Body of pancreas (tissue), 4 donors: Measurements from ENCODE around the gene TMOD2. TPM values are rescaled to one million over a fixed set of nuclear protein-coding genes. Genes with fewer than 3 reads are reported as not detected.

Source experiments
- ATAC-seq: fragments of 150-250 bp; one replicate; pipeline ENCODE4 v1.9.1; 2016
- DNase-seq, 4 donors: peaks; one replicate each; pipeline ENCODE4 v3.0.0-alpha.2; 2019
- H3K27ac ChIP-seq, 4 donors: fragments of 200-600 bp; sonication (generic); 1 replicate in 3 of 4; 2 replicates in 1 of 4; pipeline versions ENCODE4 v1.5.1 to v1.6.1; 2016 to 2019; ENCODE audit warnings: mild to moderate bottlenecking in 1 of 4, mixed read lengths in 1 of 4, moderate library complexity in 1 of 4
- H3K27me3 ChIP-seq, 2 donors: fragments of 200-600 bp; sonication (generic); one replicate each; pipeline ENCODE4 v1.6.0; 2016; ENCODE audit warnings: mild to moderate bottlenecking in 1 of 2
- H3K36me3 ChIP-seq, 2 donors: fragments of 200-600 bp; sonication (generic); replicated peaks in 1 of 2; 2 replicates each; pipeline ENCODE4 v1.5.1; 2016; ENCODE audit warnings: low read depth in 2 of 2; ENCODE audit not compliant: insufficient read depth in 1 of 2
- H3K4me1 ChIP-seq: fragments of 200-600 bp; sonication (generic); one replicate; pipeline ENCODE4 v1.6.0; 2016
- H3K4me3 ChIP-seq, 2 donors: fragments of 200-600 bp; sonication (generic); 1 replicate in 1 of 2; 2 replicates in 1 of 2; pipeline ENCODE4 v1.5.1; 2016 to 2019
- H3K9me3 ChIP-seq, 3 donors: fragments of 200-600 bp; sonication (generic); 1 replicate in 2 of 3; 2 replicates in 1 of 3; pipeline ENCODE4 v1.5.1; 2016
- CTCF ChIP-seq, 7 experiments: fragments of 450-650 bp in 4 of 7; fragments of 200-600 bp in 3 of 7; sonication (generic) in 3 of 7; IDR thresholded peaks; one replicate each; pipeline ENCODE4 v1.5.1; 2016 to 2019; ENCODE audit warnings: antibody characterized with exemption in 7 of 7
- POLR2A ChIP-seq, 3 donors: fragments of 450-650 bp; IDR thresholded peaks; one replicate each; pipeline ENCODE4 v1.6.1; 2016; ENCODE audit warnings: antibody characterized with exemption in 3 of 3, mild to moderate bottlenecking in 2 of 3
- WGBS, 2 donors: methylation state at CpG; one replicate each; pipeline ENCODE4 v1.1.5; 2017; 5-methylcytosine and 5-hydroxymethylcytosine counted together
- intact Hi-C: fragments of 100-400 bp; cut with DNase I; formaldehyde crosslinking; loops from one replicate; pipeline ENCODE4 v1.15.1; 2023
- total RNA-seq, 2 donors: library from RNA; depleted of rRNA; stranded (reverse); fragments of >200 nt; gene quantifications; one replicate each; pipeline ENCODE4 v1.1.0, GENCODE V29; 2016

The TMOD2 gene
- total RNA-seq, 2 donors from 2014 or later = 6.5 to 7.3 TPM

- Histone ChIP-seq H3K9me3 (no peaks in the 10 kb centered on the region), H3K27me3 (no peaks in the 10 kb centered on the region), H3K4me1 (no peaks in the 10 kb centered on the region), H3K36me3 (no peaks in the 10 kb centered on the region), H3K27ac (no peak overlapping the region), H3K4me3 (no peak overlapping the region)
- 85 to 91% methylated on average over 3 of the region's 3 CpGs for WGBS, 2 donors
- intact Hi-C loops = no loop called here
- no peak for TF ChIP-seq CTCF (IDR thresholded peaks at IDR 0.05)
- TF ChIP-seq POLR2A (IDR thresholded peaks at IDR 0.05) = no peak
- ATAC-seq = no peak
- DNase-seq = no peak
These were observed 63.2 kb downstream of the TMOD2 start for GRCh38 chr15:51814606-51815005.

GRCh38 chr15:51816611-51817010, 65.2 kb downstream of the TMOD2 start:
- no peak for ATAC-seq
- Histone ChIP-seq H3K4me3 (no peak overlapping the region), H3K4me1 (no peaks in the 10 kb centered on the region), H3K9me3 (peaks cover 0 to 3% (median 0%) of the 10 kb centered on the region in 3 donors), H3K27me3 (no peaks in the 10 kb centered on the region), H3K27ac (no peak overlapping the region), H3K36me3 (no peaks in the 10 kb centered on the region)
- no peak for DNase-seq
- TF ChIP-seq CTCF (IDR thresholded peaks at IDR 0.05) (no peak), POLR2A (IDR thresholded peaks at IDR 0.05) (no peak)
- intact Hi-C loops = no loop called here

- Histone ChIP-seq H3K4me3 (no peak overlapping the region), H3K27me3 (no peaks in the 10 kb centered on the region), H3K27ac (no peak overlapping the region), H3K36me3 (no peaks in the 10 kb centered on the region), H3K9me3 (peaks cover 0 to 4% (median 0%) of the 10 kb centered on the region in 3 donors), H3K4me1 (no peaks in the 10 kb centered on the region)
- WGBS, 2 donors = 84 to 93% methylated on average over 3 of the region's 3 CpGs
- DNase-seq (no peak), ATAC-seq (no peak)
- intact Hi-C loops = no loop called here
- TF ChIP-seq CTCF (IDR thresholded peaks at IDR 0.05) (no peak), POLR2A (IDR thresholded peaks at IDR 0.05) (no peak)
These were observed 66.8 kb downstream of the TMOD2 start for GRCh38 chr15:51818150-51818549.

- peaks cover 0 to 4% (median 0%) of the 10 kb centered on the region in 3 donors for H3K9me3 ChIP-seq
- 64 to 68% methylated on average over 3 of the region's 3 CpGs for WGBS, 2 donors
These were observed 74.3 kb downstream of the TMOD2 start for GRCh38 chr15:51825698-51826097.

More at GRCh38 chr15:51825698-51826097, 74.3 kb downstream of the TMOD2 start:
- Histone ChIP-seq H3K27me3 (no peaks in the 10 kb centered on the region), H3K36me3 (no peaks in the 10 kb centered on the region), H3K27ac (no peak overlapping the region), H3K4me3 (no peak overlapping the region), H3K4me1 (peaks cover 2% of the 10 kb centered on the region)
- no peak for TF ChIP-seq POLR2A (IDR thresholded peaks at IDR 0.05)
- no peak for TF ChIP-seq CTCF (IDR thresholded peaks at IDR 0.05)
- ATAC-seq (no peak), DNase-seq (no peak)
- intact Hi-C loops = no loop called here
